ENCODE results near the gene DIS3L2.
A peak's percentile ranks its signal among the peaks of the same experiment; 100 is the strongest.

The DIS3L2 gene

DNA sequence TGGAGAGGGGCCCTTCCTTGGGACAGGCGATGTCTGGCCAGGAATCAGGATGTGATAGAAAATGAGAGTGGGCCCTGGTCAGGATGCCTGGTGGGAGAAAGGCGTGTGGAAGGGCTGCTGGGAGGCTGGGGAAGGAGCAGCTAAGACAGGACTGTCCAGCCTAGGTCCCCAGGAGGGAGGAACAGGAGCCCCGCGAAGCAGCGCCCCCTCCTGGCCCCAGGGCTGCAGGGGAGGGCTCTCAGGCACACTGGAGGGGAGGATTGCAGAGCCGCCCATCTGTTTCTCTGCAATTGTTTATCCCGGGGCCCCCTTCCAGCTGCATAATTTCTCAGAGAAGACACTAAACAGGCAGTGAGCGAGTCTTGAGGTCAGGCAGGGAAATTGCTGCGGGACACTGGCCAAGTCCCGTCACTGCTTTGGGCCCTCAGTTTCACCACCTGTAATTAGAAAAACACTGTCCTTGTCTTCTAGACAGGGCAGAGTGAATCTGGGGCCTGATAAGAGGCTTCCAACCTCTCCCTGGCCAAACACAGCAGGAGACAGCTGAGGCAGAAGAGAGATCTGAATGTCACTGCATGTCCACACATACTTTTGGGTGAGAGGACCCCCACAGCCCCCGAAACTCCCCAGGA lies 31.4 kb upstream of the DIS3L2 start:
- DNase-seq (ENCODE audit: low spot score), result peak; percentile 25
- no peaks in the 10 kb centered on the region for H3K9me3 ChIP-seq (ENCODE audit: severe bottlenecking)
- no peaks in the 10 kb centered on the region for H3K4me1 ChIP-seq (ENCODE audit: insufficient read depth, poor library complexity, severe bottlenecking)
- no peak for ATAC-seq (ENCODE audit: low read depth)
- H3K4me3 ChIP-seq (ENCODE audit: severe bottlenecking), result no peak overlapping the region
- H3K27me3 ChIP-seq (ENCODE audit: insufficient read depth, poor library complexity, severe bottlenecking), result peaks cover 32% of the 10 kb centered on the region
- H3K36me3 ChIP-seq (ENCODE audit: low read depth), result no peaks in the 10 kb centered on the region
- H3K27ac ChIP-seq (ENCODE audit: poor library complexity, severe bottlenecking), result no peak overlapping the region
- TF ChIP-seq, protein P1, sequence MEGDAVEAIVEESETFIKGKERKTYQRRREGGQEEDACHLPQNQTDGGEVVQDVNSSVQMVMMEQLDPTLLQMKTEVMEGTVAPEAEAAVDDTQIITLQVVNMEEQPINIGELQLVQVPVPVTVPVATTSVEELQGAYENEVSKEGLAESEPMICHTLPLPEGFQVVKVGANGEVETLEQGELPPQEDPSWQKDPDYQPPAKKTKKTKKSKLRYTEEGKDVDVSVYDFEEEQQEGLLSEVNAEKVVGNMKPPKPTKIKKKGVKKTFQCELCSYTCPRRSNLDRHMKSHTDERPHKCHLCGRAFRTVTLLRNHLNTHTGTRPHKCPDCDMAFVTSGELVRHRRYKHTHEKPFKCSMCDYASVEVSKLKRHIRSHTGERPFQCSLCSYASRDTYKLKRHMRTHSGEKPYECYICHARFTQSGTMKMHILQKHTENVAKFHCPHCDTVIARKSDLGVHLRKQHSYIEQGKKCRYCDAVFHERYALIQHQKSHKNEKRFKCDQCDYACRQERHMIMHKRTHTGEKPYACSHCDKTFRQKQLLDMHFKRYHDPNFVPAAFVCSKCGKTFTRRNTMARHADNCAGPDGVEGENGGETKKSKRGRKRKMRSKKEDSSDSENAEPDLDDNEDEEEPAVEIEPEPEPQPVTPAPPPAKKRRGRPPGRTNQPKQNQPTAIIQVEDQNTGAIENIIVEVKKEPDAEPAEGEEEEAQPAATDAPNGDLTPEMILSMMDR (IDR thresholded peaks at IDR 0.05; ENCODE audit: poor library complexity, severe bottlenecking), result no peak

DNA sequence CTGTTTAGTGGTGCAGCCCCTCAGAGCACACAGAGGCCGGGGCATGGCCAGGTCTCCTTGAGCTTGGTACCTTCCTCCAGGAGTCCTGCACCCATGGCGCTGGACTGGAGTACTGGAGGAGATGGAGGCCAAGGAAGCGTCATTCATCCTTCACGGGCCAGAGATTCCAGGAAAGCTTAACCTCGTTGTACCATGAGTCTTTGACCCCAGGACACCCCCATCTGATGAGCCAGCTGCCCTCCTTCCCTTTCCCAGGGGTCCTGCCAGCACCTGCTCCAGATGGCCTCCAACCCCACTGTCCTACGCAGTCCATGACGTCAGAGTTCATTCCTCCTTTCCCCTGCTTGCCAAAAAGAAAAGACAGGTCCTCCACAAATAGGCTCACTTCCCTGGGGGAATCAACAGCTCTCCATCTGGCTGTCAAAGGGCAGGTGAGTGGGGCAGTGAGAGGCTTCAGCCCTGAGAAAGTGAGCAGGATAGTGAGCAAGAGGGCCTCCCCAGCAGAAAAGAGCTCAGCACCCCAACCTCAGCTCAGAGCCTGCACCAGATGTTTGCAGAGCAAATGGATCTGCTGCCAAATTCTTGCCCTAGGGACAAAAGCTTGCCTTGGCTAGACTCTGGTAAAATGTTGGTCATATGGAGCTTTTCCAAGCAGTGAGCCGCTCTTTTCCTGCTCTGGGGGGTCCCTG lies 30.8 kb upstream of the DIS3L2 start:
- Histone ChIP-seq H3K9me3 (ENCODE audit: severe bottlenecking) (no peaks in the 10 kb centered on the region), H3K27ac (ENCODE audit: poor library complexity, severe bottlenecking) (no peak overlapping the region), H3K36me3 (ENCODE audit: low read depth) (no peaks in the 10 kb centered on the region), H3K27me3 (ENCODE audit: insufficient read depth, poor library complexity, severe bottlenecking) (peaks cover 25% of the 10 kb centered on the region), H3K4me3 (ENCODE audit: severe bottlenecking) (no peak overlapping the region), H3K4me1 (ENCODE audit: insufficient read depth, poor library complexity, severe bottlenecking) (no peaks in the 10 kb centered on the region)
- ATAC-seq (ENCODE audit: low read depth) (no peak), DNase-seq (ENCODE audit: low spot score) (peak; percentile 3)
- TF ChIP-seq, protein P1 (IDR thresholded peaks at IDR 0.05; ENCODE audit: poor library complexity, severe bottlenecking), result no peak

DNA sequence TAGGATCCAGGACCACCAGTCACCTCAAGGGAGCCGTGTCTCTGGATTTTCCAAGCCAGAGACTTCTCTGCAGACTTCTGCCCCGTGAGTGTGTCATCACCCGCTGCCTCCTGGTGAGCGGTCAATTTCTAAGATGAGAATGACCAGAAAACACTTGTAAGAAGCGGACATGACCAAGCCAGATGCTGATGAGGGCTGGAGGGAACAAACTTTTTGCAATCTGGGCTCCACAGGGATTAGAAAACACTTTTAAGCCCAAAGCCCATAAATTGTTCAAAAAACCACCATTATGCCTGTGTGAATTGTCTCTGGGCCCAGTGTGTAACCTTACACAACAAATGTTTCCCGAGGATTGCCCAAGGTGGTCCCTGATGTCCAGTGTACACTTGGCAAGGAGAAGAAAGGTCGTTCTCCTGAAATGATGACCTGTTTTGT lies 30.0 kb upstream of the DIS3L2 start:
- ATAC-seq (ENCODE audit: low read depth) (no peak), DNase-seq (ENCODE audit: low spot score) (no peak)
- TF ChIP-seq, protein P1 (IDR thresholded peaks at IDR 0.05; ENCODE audit: poor library complexity, severe bottlenecking), result no peak
- H3K27me3 ChIP-seq (ENCODE audit: insufficient read depth, poor library complexity, severe bottlenecking), result peaks cover 18% of the 10 kb centered on the region
- no peaks in the 10 kb centered on the region for H3K4me1 ChIP-seq (ENCODE audit: insufficient read depth, poor library complexity, severe bottlenecking)
- no peak overlapping the region for H3K4me3 ChIP-seq (ENCODE audit: severe bottlenecking)
- no peaks in the 10 kb centered on the region for H3K9me3 ChIP-seq (ENCODE audit: severe bottlenecking)
- no peak overlapping the region for H3K27ac ChIP-seq (ENCODE audit: poor library complexity, severe bottlenecking)
- no peaks in the 10 kb centered on the region for H3K36me3 ChIP-seq (ENCODE audit: low read depth)

DNA sequence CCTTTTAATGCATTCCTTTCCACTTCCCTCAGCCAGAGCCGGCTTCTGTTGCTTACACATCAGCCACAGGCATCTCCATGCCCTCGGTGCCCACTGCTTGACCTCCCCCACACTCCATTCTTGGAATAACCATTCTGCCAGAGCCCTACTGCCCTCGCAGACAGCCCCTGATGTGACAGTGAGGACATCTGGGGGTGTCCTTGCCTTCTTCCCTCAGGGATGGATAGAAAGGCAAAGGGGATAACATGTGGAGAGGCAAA lies 28.9 kb upstream of the DIS3L2 start:
- Histone ChIP-seq H3K36me3 (ENCODE audit: low read depth) (no peaks in the 10 kb centered on the region), H3K4me3 (ENCODE audit: severe bottlenecking) (no peak overlapping the region), H3K27ac (ENCODE audit: poor library complexity, severe bottlenecking) (no peak overlapping the region), H3K4me1 (ENCODE audit: insufficient read depth, poor library complexity, severe bottlenecking) (no peaks in the 10 kb centered on the region), H3K27me3 (ENCODE audit: insufficient read depth, poor library complexity, severe bottlenecking) (peaks cover 6% of the 10 kb centered on the region), H3K9me3 (ENCODE audit: severe bottlenecking) (no peaks in the 10 kb centered on the region)
- ATAC-seq (ENCODE audit: low read depth), result no peak
- DNase-seq (ENCODE audit: low spot score), result no peak
- TF ChIP-seq, protein P1 (IDR thresholded peaks at IDR 0.05; ENCODE audit: poor library complexity, severe bottlenecking), result no peak
